GM21619 (cell line): ENCODE results near the gene SSMEM1.
"Not testable (repeated sequence)": the region's sequence is repeated elsewhere in the genome, so short reads cannot be mapped to it uniquely, and the experiment has no call there.

Source experiments
- ATAC-seq: cut with Tn5 transposase; IDR thresholded peaks from one replicate; pipeline ENCODE4 v1.9.1; 2021; ENCODE audit not compliant: unreplicated experiment

The SSMEM1 gene

GRCh38 chr7:130210181-130210935, 2.7 kb downstream of the SSMEM1 start:
- ATAC-seq, result no peak

- ATAC-seq, result no peak
These were observed 6.2 kb downstream of the SSMEM1 start for GRCh38 chr7:130213828-130214227.

GRCh38 chr7:130216025-130216424, 8.4 kb downstream of the SSMEM1 start:
- ATAC-seq, result no peak

- ATAC-seq, result no peak
These were observed 9.1 kb downstream of the SSMEM1 start for GRCh38 chr7:130216750-130217149.

GRCh38 chr7:130218806-130219620, 11.4 kb downstream of the SSMEM1 start:
- no peak for ATAC-seq

- no peak for ATAC-seq
These were observed 12.2 kb downstream of the SSMEM1 start for GRCh38 chr7:130219871-130220270.

- ATAC-seq, result no peak
These were observed 14.1 kb downstream of the SSMEM1 start for GRCh38 chr7:130221746-130222145.

- ATAC-seq, result no peak
These were observed 16.0 kb downstream of the SSMEM1 start for GRCh38 chr7:130223646-130224045.

GRCh38 chr7:130224210-130224609, 16.6 kb downstream of the SSMEM1 start:
- no peak for ATAC-seq

- ATAC-seq, result not testable (repeated sequence)
These were observed 17.3 kb downstream of the SSMEM1 start for GRCh38 chr7:130224923-130225322.

GRCh38 chr7:130226333-130226732, 18.7 kb downstream of the SSMEM1 start:
- no peak for ATAC-seq

- no peak for ATAC-seq
These were observed 20.4 kb downstream of the SSMEM1 start for GRCh38 chr7:130227883-130228575.

GRCh38 chr7:130228840-130229502, 21.3 kb downstream of the SSMEM1 start:
- no peak for ATAC-seq

- ATAC-seq, result not testable (repeated sequence)
These were observed 22.3 kb downstream of the SSMEM1 start for GRCh38 chr7:130229981-130230380.

- ATAC-seq, result no peak
These were observed 24.1 kb downstream of the SSMEM1 start for GRCh38 chr7:130231792-130232191.

GRCh38 chr7:130232209-130232608, 24.5 kb downstream of the SSMEM1 start:
- no peak for ATAC-seq

- no peak for ATAC-seq
These were observed 26.4 kb downstream of the SSMEM1 start for GRCh38 chr7:130234078-130234477.

GRCh38 chr7:130236361-130236760, 28.7 kb downstream of the SSMEM1 start:
- ATAC-seq, result not testable (repeated sequence)

- no peak for ATAC-seq
These were observed 32.6 kb downstream of the SSMEM1 start for GRCh38 chr7:130240240-130240639.

GRCh38 chr7:130242198-130243014, 34.7 kb downstream of the SSMEM1 start:
- ATAC-seq, result no peak
